ENCODE data around the gene SVOP.

Gene SVOP

GRCh38 chr12:108930756-108931155 is 90.1 kb downstream of the SVOP start:
- no peak for DNase-seq (ENCODE audit: low read depth, low spot score)

- no peak for DNase-seq (ENCODE audit: low read depth, low spot score)
Observed at GRCh38 chr12:108930155-108930554, 90.7 kb downstream of the SVOP start.

DNA sequence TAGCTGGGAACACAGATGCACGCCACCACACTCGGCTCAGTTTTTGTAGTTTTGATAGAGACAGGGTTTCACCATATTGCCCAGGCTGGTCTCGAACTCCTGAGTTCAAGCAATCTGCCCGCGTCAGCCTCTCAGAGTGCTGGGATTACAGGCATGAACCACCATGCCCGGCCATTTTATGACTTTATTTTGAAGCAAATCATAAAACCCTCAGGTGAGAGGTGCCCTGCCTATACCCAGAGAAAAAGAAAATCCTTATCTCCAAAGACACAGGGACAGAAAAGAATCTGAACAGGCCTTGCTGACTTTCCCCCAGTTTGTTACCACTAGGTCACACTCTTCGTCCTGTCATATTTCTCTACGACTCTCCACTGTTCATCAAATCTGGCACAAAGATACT is 92.2 kb downstream of the SVOP start:
- DNase-seq (ENCODE audit: low read depth, low spot score), result no peak

GRCh38 chr12:108922918-108923317 is 98.0 kb downstream of the SVOP start:
- no peak for DNase-seq (ENCODE audit: low read depth, low spot score)

DNA sequence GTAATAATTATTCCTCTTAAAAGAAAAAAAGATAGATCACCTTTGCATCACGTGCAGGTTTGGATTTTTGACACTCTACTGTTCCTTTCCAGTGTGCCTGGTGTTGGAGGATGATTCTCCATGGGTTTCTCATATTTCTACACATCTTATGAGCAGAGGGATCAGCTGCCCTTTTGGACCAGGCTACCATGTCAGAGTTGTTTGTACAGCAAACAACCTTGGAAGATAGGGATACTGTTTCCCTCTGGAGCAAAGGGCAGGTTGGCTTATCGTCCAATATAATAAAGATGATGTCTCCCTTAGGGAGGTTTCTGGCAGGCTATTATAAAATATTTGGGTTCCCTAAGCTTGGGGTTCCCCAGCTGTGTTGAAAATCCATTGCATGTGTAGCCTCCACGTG is 98.9 kb downstream of the SVOP start:
- no peak for DNase-seq (ENCODE audit: low read depth, low spot score)

GRCh38 chr12:108918960-108919642 is 101.8 kb downstream of the SVOP start:
- no peak for DNase-seq (ENCODE audit: low read depth, low spot score)

- DNase-seq (ENCODE audit: low read depth, low spot score), result no peak
Observed at GRCh38 chr12:108918206-108918605, 102.7 kb downstream of the SVOP start.

DNA sequence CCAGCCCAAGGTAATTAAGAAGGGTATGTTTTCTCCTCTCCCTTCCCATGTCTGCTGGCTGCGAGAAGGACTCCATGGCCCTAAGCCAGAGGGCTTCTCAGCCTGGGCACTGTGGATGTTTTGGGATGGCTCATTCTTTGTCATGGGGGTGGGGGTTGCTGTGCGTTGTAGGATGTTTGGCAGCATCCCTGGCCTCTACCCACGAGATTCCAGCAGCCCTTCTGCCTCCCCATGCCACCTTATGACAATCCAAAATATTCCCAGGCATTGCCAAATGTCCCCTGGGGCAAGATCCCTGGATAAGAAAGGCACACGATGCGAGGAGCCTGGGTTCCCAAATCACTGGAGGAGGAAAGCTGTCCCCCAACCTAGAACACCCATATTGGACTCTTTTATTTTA is 104.5 kb downstream of the SVOP start:
- DNase-seq (ENCODE audit: low read depth, low spot score), result no peak

DNA sequence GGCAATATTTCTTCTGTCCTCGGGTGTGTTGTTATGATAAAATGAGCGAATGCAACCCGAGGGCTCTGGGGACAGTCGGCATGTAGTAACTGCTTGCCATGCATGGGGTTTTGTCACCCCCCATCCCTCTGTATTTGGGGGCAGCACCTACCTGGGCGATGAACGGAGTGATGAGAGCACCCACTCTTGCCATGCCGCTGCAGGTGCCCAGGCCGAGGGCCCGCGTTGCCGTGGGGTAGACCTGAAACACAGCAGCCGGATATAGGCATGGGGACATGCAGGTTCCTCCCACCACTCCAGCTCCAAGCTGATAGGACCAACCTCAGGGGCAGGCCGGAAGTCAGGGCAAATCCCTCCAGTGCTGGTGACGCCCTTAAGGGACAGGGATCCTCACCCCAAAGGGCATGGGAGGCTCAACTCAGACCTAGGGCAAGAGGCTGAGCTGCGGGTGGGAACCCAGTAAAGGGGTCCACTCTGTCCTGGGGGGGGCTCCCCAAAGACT is 105.2 kb downstream of the SVOP start:
- DNase-seq (ENCODE audit: low read depth, low spot score), result no peak

DNA sequence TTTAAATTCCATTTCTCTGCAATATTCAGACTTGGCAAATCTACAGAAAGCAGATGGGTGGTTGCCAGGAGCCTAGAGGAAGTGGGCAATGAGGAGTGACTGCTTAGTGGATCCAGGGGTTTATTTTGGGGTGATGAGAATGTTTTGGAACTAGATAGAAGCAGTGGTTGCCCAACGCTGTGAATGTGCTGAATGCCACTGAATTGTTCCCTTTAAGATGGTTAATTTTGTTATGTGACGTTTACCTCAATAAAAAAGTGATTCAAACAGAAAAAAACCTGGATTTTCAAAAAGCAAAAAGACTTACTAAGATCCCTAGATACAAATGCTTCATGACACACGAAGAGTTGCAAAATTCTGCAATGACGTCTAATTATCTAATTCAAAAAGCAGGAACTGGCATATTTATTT is 106.7 kb downstream of the SVOP start:
- DNase-seq (ENCODE audit: low read depth, low spot score), result no peak

DNA sequence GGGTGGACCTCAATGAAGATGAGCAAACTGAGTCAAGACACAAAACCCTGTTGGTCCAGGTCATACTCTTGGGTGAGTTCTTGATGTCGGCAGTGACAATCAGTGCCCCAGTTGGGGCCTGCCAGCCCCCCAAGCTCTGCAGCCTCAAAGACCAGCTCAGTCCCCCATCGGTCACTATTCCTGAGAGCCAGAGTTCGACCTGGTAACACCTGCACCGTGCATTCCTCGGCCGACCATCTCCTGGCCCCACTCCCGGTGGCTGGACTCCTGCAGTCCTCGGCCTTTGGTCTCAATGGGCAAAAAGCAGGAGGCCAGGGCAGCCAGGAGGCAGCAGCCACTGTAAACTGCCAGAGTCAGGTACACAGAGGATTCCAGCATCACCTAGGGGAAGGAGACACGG is 108.5 kb downstream of the SVOP start:
- no peak for DNase-seq (ENCODE audit: low read depth, low spot score)

DNA sequence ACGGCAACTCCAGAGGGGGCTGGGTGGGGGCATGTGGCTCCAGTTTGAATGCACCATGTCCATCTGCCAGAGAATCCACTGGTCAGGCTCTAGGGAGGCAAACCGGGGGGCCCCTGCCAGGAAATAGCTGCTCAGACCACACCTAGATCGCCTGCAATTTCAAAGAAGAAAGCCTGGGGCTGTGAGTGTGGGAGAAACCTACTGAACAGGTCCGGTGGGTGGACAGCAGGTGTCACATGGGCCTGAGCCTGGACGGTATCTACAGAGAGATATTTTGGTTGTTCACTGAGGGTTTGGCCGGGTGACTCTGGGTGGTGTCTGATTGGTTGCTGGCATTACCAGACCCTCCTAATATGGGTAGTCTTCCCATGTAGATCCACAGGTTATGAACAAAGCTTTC is 109.0 kb downstream of the SVOP start:
- no peak for DNase-seq (ENCODE audit: low read depth, low spot score)

- no peak for DNase-seq (ENCODE audit: low read depth, low spot score)
Observed at GRCh38 chr12:108910336-108910735, 110.5 kb downstream of the SVOP start.

DNA sequence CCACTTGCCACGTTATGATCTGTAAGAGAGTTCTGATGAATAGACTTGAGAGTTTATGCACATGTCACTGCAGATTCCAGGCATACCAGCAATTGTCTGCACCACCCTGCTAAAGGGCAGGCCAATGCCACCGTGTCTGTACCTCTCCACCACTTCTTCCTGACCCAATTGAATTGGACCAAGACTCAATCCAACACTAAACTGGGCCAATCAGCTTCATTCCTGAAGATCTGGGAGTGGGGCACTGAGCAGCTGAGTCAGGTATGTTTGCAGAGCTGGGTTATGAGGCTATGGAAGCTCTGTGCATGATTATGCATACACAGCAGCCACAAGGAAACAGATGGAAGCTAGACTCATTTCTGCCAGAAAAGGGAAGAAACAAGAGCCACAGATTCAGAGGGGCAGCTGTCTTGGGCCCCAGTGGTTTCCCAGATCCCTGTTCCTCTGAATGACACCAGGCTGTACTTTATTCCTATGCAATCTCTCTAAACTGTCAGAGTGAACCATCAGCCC is 113.0 kb downstream of the SVOP start:
- DNase-seq (ENCODE audit: low read depth, low spot score), result no peak

DNA sequence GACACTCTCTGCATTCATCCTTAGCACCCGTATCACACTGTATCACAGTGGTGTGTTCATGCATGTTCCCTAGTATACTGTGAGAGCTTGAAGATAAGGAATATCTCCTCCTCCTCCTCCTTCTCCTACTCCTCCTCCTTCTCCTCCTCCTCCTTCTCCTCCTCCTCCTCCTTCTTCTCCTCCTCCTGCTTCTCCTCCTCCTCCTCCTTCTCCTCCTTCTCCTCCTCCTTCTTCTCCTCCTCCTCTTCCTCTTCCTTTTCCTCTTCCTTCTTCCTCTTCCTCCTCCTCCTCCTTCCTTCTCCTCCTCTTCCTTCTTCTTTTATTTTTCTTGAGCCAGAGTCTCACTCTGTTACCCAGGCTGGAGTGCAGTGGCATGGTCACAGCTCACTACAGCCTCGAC is 113.9 kb downstream of the SVOP start:
- DNase-seq (ENCODE audit: low read depth, low spot score), result no peak

- no peak for DNase-seq (ENCODE audit: low read depth, low spot score)
Observed at GRCh38 chr12:108905725-108906124, 115.1 kb downstream of the SVOP start.

DNA sequence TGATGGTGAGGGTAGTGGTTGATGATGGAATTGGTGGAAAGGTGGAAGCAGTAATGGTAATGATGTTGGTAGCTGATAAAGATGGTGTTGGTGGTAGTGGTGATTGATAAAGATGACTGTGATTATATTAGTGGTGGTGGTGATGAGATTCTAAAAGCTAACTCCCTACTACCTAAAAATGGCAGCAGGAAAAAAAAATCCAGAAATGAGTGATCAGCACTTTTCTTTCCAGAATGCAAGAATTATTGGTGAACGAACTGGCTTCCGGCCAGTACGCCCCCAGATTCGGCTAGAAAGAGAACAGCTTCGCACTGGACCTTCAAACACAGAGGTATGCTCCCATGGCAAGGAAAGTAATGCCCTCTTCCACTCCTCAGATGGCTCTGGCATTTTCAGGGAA is 121.7 kb downstream of the SVOP start:
- DNase-seq (ENCODE audit: low read depth, low spot score), result no peak

GRCh38 chr12:108896817-108897216 is 124.1 kb downstream of the SVOP start:
- DNase-seq (ENCODE audit: low read depth, low spot score), result no peak

- no peak for DNase-seq (ENCODE audit: low read depth, low spot score)
Observed at GRCh38 chr12:108896336-108896735, 124.5 kb downstream of the SVOP start.

GRCh38 chr12:108895220-108895802 is 125.6 kb downstream of the SVOP start:
- no peak for DNase-seq (ENCODE audit: low read depth, low spot score)

DNA sequence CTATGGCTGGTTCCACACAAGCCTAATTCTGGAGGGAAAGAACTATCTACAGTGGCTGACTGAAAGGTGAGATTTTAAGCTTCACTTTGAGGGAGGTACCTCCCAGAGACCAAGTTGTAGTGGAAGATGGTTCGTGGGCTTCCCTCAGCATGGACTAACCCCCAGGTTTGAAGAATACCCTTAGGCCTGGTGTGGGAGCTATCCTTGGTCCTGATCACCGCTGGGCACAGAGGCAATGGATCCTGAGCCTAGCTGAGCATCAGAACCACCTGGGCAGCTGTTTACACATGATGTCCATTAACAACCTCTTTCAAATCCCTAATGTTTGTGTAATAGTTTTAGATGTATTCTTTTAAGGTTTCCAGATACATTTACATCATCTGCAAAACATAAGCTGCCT is 130.7 kb downstream of the SVOP start:
- DNase-seq (ENCODE audit: low read depth, low spot score), result no peak

- DNase-seq (ENCODE audit: low read depth, low spot score), result no peak
Observed at GRCh38 chr12:108888031-108888430, 132.8 kb downstream of the SVOP start.

GRCh38 chr12:108886873-108887629 is 133.8 kb downstream of the SVOP start:
- no peak for DNase-seq (ENCODE audit: low read depth, low spot score)
